Loucy (cell line): ENCODE data around the gene ZFR2.

Experiments used
- EZH2phosphoT487 ChIP-seq: fragments of 200-600 bp; IDR thresholded peaks from 2 replicates; pipeline ENCODE4 v1.6.1; 2018; ENCODE audit warnings: antibody characterized with exemption, mild to moderate bottlenecking, moderate library complexity, borderline replicate concordance
- TF ChIP-seq, protein P1 (sequence below): fragments of 200-600 bp; sonication (generic); conservative IDR thresholded peaks from 2 replicates; pipeline ENCODE4 v1.5.1; 2014; ENCODE audit warnings: mild to moderate bottlenecking, antibody characterized with exemption, low read length

DNA sequence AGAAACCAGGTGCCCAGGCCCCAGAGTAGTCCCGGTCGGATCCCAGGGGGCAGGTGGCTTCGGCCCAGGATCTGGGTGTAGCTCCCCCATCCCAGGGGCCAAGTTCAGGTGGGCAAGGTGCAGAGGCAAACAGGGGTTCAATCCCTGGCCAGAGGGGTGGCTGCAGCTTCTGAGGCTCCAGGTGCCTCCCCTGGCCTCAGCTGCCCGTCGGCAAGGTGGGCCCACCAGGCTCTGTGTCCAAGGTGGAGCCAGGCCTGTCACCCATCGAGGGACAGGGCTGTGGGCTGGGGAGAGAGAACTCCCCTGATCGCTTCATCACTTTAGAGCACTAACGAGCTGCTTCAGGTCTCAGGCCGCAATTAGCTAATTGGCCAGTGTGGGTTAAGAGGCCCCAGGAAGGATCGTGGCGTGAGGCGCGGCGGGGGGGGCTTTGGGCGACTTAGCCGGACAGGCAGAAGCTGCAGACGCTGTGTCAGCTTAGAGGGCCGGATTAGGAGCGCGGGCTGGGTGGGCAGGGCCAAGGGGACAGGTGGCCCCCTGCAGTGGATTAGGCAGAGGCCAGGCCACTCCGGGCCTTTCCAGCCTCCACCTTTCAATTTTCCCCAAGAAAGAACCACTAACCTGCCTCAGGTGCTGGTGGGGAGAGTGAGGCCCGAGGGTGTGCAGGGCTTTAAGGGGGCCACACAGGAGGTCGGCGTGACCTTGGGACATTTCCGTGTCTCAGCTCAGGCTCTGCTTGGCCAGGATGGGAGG, 94.0 kb downstream of the ZFR2 start:
- TF ChIP-seq, protein P1, sequence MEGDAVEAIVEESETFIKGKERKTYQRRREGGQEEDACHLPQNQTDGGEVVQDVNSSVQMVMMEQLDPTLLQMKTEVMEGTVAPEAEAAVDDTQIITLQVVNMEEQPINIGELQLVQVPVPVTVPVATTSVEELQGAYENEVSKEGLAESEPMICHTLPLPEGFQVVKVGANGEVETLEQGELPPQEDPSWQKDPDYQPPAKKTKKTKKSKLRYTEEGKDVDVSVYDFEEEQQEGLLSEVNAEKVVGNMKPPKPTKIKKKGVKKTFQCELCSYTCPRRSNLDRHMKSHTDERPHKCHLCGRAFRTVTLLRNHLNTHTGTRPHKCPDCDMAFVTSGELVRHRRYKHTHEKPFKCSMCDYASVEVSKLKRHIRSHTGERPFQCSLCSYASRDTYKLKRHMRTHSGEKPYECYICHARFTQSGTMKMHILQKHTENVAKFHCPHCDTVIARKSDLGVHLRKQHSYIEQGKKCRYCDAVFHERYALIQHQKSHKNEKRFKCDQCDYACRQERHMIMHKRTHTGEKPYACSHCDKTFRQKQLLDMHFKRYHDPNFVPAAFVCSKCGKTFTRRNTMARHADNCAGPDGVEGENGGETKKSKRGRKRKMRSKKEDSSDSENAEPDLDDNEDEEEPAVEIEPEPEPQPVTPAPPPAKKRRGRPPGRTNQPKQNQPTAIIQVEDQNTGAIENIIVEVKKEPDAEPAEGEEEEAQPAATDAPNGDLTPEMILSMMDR: no peak
- TF ChIP-seq EZH2phosphoT487: no peak
